AG04450 (cell line): ENCODE measurements around the gene MRPL17. TPM values are rescaled to one million over a fixed set of nuclear protein-coding genes. Genes with fewer than 3 reads are reported as not detected.

Experiments
- CTCF ChIA-PET: fragments of 300-600, 350-600 bp; formaldehyde crosslinking; extraction: SDS; loops from one replicate; lab custom pipeline; 2022; ENCODE audit warnings: antibody characterized with exemption, inconsistent platforms; lab: Charles Lee
- POLR2A ChIA-PET: fragments of 350-600 bp; formaldehyde crosslinking; extraction: SDS; loops from one replicate; lab custom pipeline; 2021; ENCODE audit warnings: antibody characterized with exemption, inconsistent platforms; lab: Yijun Ruan, JAX
- DNase-seq: peaks from one replicate; pipeline ENCODE4 v3.0.0-alpha.2; 2011; ENCODE audit warnings: low read depth, low spot score
- H3K27ac ChIP-seq: one replicate; pipeline ENCODE4 v1.5.1; 2012; ENCODE audit warnings: low read depth, low read length, control low read depth
- H3K27me3 ChIP-seq: one replicate; pipeline ENCODE4 v1.6.0; 2012; ENCODE audit warnings: low read length; ENCODE audit not compliant: control insufficient read depth, insufficient read depth
- H3K4me3 ChIP-seq: 2 replicates; pipeline ENCODE4 v1.5.1; 2011; ENCODE audit warnings: mild to moderate bottlenecking, low read depth, low read length, control low read depth
- H3K9me3 ChIP-seq: 2 replicates; pipeline ENCODE4 v1.5.1; 2012; ENCODE audit warnings: low read length; ENCODE audit not compliant: control insufficient read depth, insufficient read depth
- CTCF ChIP-seq: IDR thresholded peaks from 2 replicates; pipeline ENCODE4 v1.5.1; 2011; ENCODE audit warnings: low read depth, low read length, control low read depth, inconsistent platforms
- polyA plus RNA-seq: library from polyadenylated mRNA; depleted of rRNA; stranded (reverse); fragments of >200 nt; gene quantifications from 2 replicates; pipeline ENCODE4 v1.2.3, GENCODE V29; 2011

The MRPL17 gene
- polyA plus RNA-seq, 1 experiment, result 63.3 TPM

GRCh38 chr11:6660712-6661111 lies 22.4 kb downstream of the MRPL17 start:
- CTCF ChIA-PET, result interaction anchor here (1.3 to 1.4 kb wide), 2 partner anchors 11 to 23 kb away, joined by 3 to 4 read pairs; partner anchors contain the start of gene MRPL17

GRCh38 chr11:6658647-6659046 lies 24.5 kb downstream of the MRPL17 start:
- ChIA-PET CTCF (interaction anchor here (1.4 to 3.8 kb wide), 3 partner anchors 10 to 279 kb away, joined by 5 to 23 read pairs (median 5); no protein-coding TSS in a partner anchor), POLR2A (no interaction called here)
- DNase-seq, result no peak
- Histone ChIP-seq H3K27ac (no peak overlapping the region), H3K4me3 (no peak overlapping the region), H3K9me3 (no peaks in the 10 kb centered on the region), H3K27me3 (peaks cover 6% of the 10 kb centered on the region)
- no peak for TF ChIP-seq CTCF

More at GRCh38 chr11:6660712-6661111, 22.4 kb downstream of the MRPL17 start:
- no peak for TF ChIP-seq CTCF
- POLR2A ChIA-PET, result no interaction called here
- H3K27me3 ChIP-seq, result no peaks in the 10 kb centered on the region
- H3K27ac ChIP-seq, result no peak overlapping the region
- H3K9me3 ChIP-seq, result no peaks in the 10 kb centered on the region
- DNase-seq, result no peak
- no peak overlapping the region for H3K4me3 ChIP-seq

GRCh38 chr11:6657346-6657745 lies 25.8 kb downstream of the MRPL17 start:
- TF ChIP-seq CTCF, result no peak
- Histone ChIP-seq H3K27ac (no peak overlapping the region), H3K27me3 (peaks cover 9% of the 10 kb centered on the region), H3K9me3 (no peaks in the 10 kb centered on the region), H3K4me3 (no peak overlapping the region)
- POLR2A ChIA-PET, result no interaction called here
- CTCF ChIA-PET, result interaction anchor here (1.4 to 3.8 kb wide), 4 partner anchors 10 to 278 kb away, joined by 4 to 23 read pairs (median 5); partner anchors contain the start of gene MRPL17
- DNase-seq, result no peak

GRCh38 chr11:6656936-6657335 lies 26.2 kb downstream of the MRPL17 start:
- no peak overlapping the region for H3K4me3 ChIP-seq
- DNase-seq, result no peak
- CTCF ChIA-PET, result interaction anchor here (0.6 to 3.8 kb wide), 5 partner anchors 9 to 32 kb away, joined by 3 to 23 read pairs (median 5); partner anchors contain the start of gene MRPL17
- POLR2A ChIA-PET, result interaction anchor here (0.6 kb wide), 1 partner anchor 54 kb away, joined by 9 read pairs; no protein-coding TSS in a partner anchor
- TF ChIP-seq CTCF, result no peak
- H3K27ac ChIP-seq, result no peak overlapping the region
- no peaks in the 10 kb centered on the region for H3K9me3 ChIP-seq
- H3K27me3 ChIP-seq, result peaks cover 11% of the 10 kb centered on the region

- H3K27me3 ChIP-seq, result peaks cover 12% of the 10 kb centered on the region
- CTCF ChIA-PET, result interaction anchor here (0.6 to 3.8 kb wide), 5 partner anchors 9 to 32 kb away, joined by 3 to 23 read pairs (median 5); partner anchors contain the start of gene MRPL17
- POLR2A ChIA-PET, result interaction anchor here (0.6 kb wide), 1 partner anchor 54 kb away, joined by 9 read pairs; no protein-coding TSS in a partner anchor
- DNase-seq, result no peak
- H3K9me3 ChIP-seq, result no peaks in the 10 kb centered on the region
- no peak for TF ChIP-seq CTCF
- H3K27ac ChIP-seq, result no peak overlapping the region
- H3K4me3 ChIP-seq, result peak overlapping the region; percentile 63
Measured at GRCh38 chr11:6656584-6656915, 26.6 kb downstream of the MRPL17 start.
